HCT116 (cell line): Measurements from ENCODE around the gene PRDM11. TPM values are rescaled to one million over a fixed set of nuclear protein-coding genes. Genes with fewer than 3 reads are reported as not detected.

Experiments used
- ATAC-seq: fragments of 200-7000 bp; cut with Tn5 transposase; 2 replicates; pipeline ENCODE4 v1.9.1; 2020; ENCODE audit warnings: mild to moderate bottlenecking, moderate library complexity
- BruUV-seq: library from RNA; stranded (reverse); fragments of 400-500 nt; replicated peaks from 2 replicates; lab custom pipeline; 2021; lab: Mats Ljungman, UMichigan
- CTCF ChIA-PET: fragments of 300-600 bp; sonication (Branson Sonifier 250); formaldehyde crosslinking; loops from one replicate; lab custom pipeline; 2021; ENCODE audit warnings: antibody characterized with exemption; lab: Charles Lee
- POLR2A ChIA-PET: fragments of 300-600, 350-600 bp; sonication (Branson Sonifier 250); formaldehyde crosslinking; loops from one replicate; lab custom pipeline; 2021; ENCODE audit warnings: antibody characterized with exemption; lab: Charles Lee
- RAD21 ChIA-PET, 2 experiments: fragments of 300-600 bp; sonication (Branson Sonifier 250); formaldehyde crosslinking; loops; one replicate each; lab custom pipeline; 2023; ENCODE audit warnings: low total read pairs in 2 of 2; ENCODE audit not compliant: uncharacterized antibody in 2 of 2, unreplicated experiment in 2 of 2, low non-redundant PET in 1 of 2; lab: Charles Lee
- DNase-seq: peaks from one replicate; pipeline ENCODE4 v3.0.0-alpha.2; 2010; ENCODE audit warnings: low read depth, low spot score
- H2AFZ ChIP-seq: fragments of 200-600 bp; shearing (Covaris generic), sonication (generic); 2 replicates; pipeline ENCODE4 v1.6.1; 2017; ENCODE audit warnings: low read depth, mixed run types, mixed read lengths, antibody characterized with exemption, low read length; ENCODE audit not compliant: poor library complexity, severe bottlenecking
- H3K27ac ChIP-seq: 2 replicates; pipeline ENCODE4 v1.5.1; 2012; ENCODE audit warnings: low read depth, low read length
- H3K27me3 ChIP-seq: fragments of 200-600 bp; sonication (generic); 2 replicates; pipeline ENCODE4 v1.6.1; 2016; ENCODE audit warnings: mixed run types, low read length, mixed read lengths; ENCODE audit not compliant: insufficient read depth
- H3K36me3 ChIP-seq, 2 experiments: fragments of 200-500 bp in 1 of 2; fragments of 200-600 bp in 1 of 2; sonication (Bioruptor generic) in 1 of 2; sonication (generic) in 1 of 2; 2 replicates each; pipeline versions ENCODE4 v1.5.1 to v1.6.1; 2014 to 2016; ENCODE audit warnings: low read length in 2 of 2, inconsistent platforms in 1 of 2, mixed read lengths in 1 of 2, mixed run types in 1 of 2; ENCODE audit not compliant: insufficient read depth in 2 of 2, control insufficient read depth in 1 of 2
- H3K4me1 ChIP-seq, 2 experiments: fragments of 200-600 bp in 1 of 2; sonication (generic) in 1 of 2; 2 replicates each; pipeline versions ENCODE4 v1.5.1 to v1.6.1; 2012 to 2017; ENCODE audit warnings: low read length in 2 of 2, inconsistent platforms in 1 of 2, mild to moderate bottlenecking in 1 of 2, mixed read lengths in 1 of 2, mixed run types in 1 of 2, moderate library complexity in 1 of 2; ENCODE audit not compliant: insufficient read depth in 2 of 2, control insufficient read depth in 1 of 2
- H3K4me2 ChIP-seq: fragments of 200-600 bp; sonication (generic); 2 replicates; pipeline ENCODE4 v1.6.1; 2017; ENCODE audit warnings: mixed run types, low read length, mixed read lengths
- H3K4me3 ChIP-seq, 2 experiments: fragments of 200-600 bp in 1 of 2; sonication (generic) in 1 of 2; replicated peaks in 1 of 2; 2 replicates each; pipeline ENCODE4 v1.5.1; 2011 to 2016; ENCODE audit warnings: low read length in 2 of 2, control low read depth in 1 of 2, low read depth in 1 of 2, mild to moderate bottlenecking in 1 of 2, mixed read lengths in 1 of 2, mixed run types in 1 of 2
- H3K79me2 ChIP-seq: fragments of 200-600 bp; sonication (generic); 2 replicates; pipeline ENCODE4 v1.6.1; 2017; ENCODE audit warnings: mild to moderate bottlenecking, mixed run types, low read length, moderate library complexity, mixed read lengths; ENCODE audit not compliant: insufficient read depth
- H3K9ac ChIP-seq: fragments of 200-600 bp; sonication (generic); 2 replicates; pipeline ENCODE4 v1.6.1; 2016; ENCODE audit warnings: low read length, mixed read lengths
- H3K9me2 ChIP-seq: fragments of 200-600 bp; sonication (generic), shearing (Covaris generic); 2 replicates; pipeline ENCODE4 v1.6.1; 2017; ENCODE audit warnings: mixed run types, mild to moderate bottlenecking, moderate library complexity; ENCODE audit not compliant: insufficient read depth
- H3K9me3 ChIP-seq, 2 experiments: fragments of 200-500 bp in 1 of 2; fragments of 200-600 bp in 1 of 2; sonication (Bioruptor generic) in 1 of 2; sonication (generic) in 1 of 2; 2 replicates each; pipeline ENCODE4 v1.6.1; 2014 to 2017; ENCODE audit warnings: low read length in 2 of 2, mixed read lengths in 2 of 2, inconsistent platforms in 1 of 2, low read depth in 1 of 2, mild to moderate bottlenecking in 1 of 2, mixed run types in 1 of 2, moderate library complexity in 1 of 2; ENCODE audit not compliant: control insufficient read depth in 1 of 2, insufficient read depth in 1 of 2
- H4K20me1 ChIP-seq: fragments of 200-600 bp; sonication (generic), shearing (Covaris generic); 2 replicates; pipeline ENCODE4 v1.6.1; 2017; ENCODE audit warnings: mixed run types, mild to moderate bottlenecking, moderate library complexity; ENCODE audit not compliant: insufficient read depth
- ATF3 ChIP-seq: IDR thresholded peaks from 2 replicates; pipeline ENCODE4 v1.6.1; 2012
- CBX3 ChIP-seq: IDR thresholded peaks from 2 replicates; pipeline ENCODE4 v1.6.1; 2012; ENCODE audit warnings: low read depth
- CEBPB ChIP-seq: IDR thresholded peaks from 2 replicates; pipeline ENCODE4 v1.6.1; 2012; ENCODE audit warnings: low read depth
- CTCF ChIP-seq, 3 experiments: fragments of 200-600 bp in 1 of 3; sonication (generic) in 1 of 3; IDR thresholded peaks in 2 of 3; conservative IDR thresholded peaks in 1 of 3; 2 replicates each; pipeline ENCODE4 v1.5.1; 2012 to 2017; ENCODE audit warnings: low read depth in 2 of 3, low read length in 2 of 3, antibody characterized with exemption in 1 of 3, borderline replicate concordance in 1 of 3, control low read depth in 1 of 3, mild to moderate bottlenecking in 1 of 3, mixed read lengths in 1 of 3, mixed run types in 1 of 3, moderate library complexity in 1 of 3; ENCODE audit not compliant: insufficient read depth in 1 of 3
- EGR1 ChIP-seq: IDR thresholded peaks from 2 replicates; pipeline ENCODE4 v1.6.1; 2012; ENCODE audit warnings: low read depth
- ELF1 ChIP-seq: IDR thresholded peaks from 2 replicates; pipeline ENCODE4 v1.6.1; 2012; ENCODE audit warnings: low read depth, borderline replicate concordance
- EZH2phosphoT487 ChIP-seq: fragments of 200-600 bp; IDR thresholded peaks from 2 replicates; pipeline ENCODE4 v1.6.1; 2018; ENCODE audit warnings: antibody characterized with exemption, borderline replicate concordance
- FOSL1 ChIP-seq: IDR thresholded peaks from 2 replicates; pipeline ENCODE4 v1.6.1; 2012; ENCODE audit warnings: low read depth
- MAX ChIP-seq: IDR thresholded peaks from 2 replicates; pipeline ENCODE4 v1.6.1; 2012
- POLR2A ChIP-seq: IDR thresholded peaks from 2 replicates; pipeline ENCODE4 v1.7.0; 2011; ENCODE audit warnings: borderline replicate concordance; ENCODE audit not compliant: insufficient read depth, insufficient read length; ENCODE audit errors: extremely low read depth
- POLR2AphosphoS5 ChIP-seq: IDR thresholded peaks from 2 replicates; pipeline ENCODE4 v1.6.1; 2011; ENCODE audit warnings: mild to moderate bottlenecking, low read depth, low read length, moderate library complexity
- RAD21 ChIP-seq: IDR thresholded peaks from 2 replicates; pipeline ENCODE4 v1.6.1; 2012; ENCODE audit warnings: low read depth, mild to moderate bottlenecking
- REST ChIP-seq: IDR thresholded peaks from 2 replicates; pipeline ENCODE4 v1.6.1; 2012; ENCODE audit warnings: low read depth
- SIN3A ChIP-seq: IDR thresholded peaks from 2 replicates; pipeline ENCODE4 v1.6.1; 2012; ENCODE audit warnings: low read depth
- SP1 ChIP-seq: IDR thresholded peaks from 2 replicates; pipeline ENCODE4 v1.6.1; 2012; ENCODE audit warnings: low read depth
- TCF7L2 ChIP-seq: IDR thresholded peaks from 2 replicates; pipeline ENCODE4 v1.7.0; 2011; ENCODE audit warnings: borderline replicate concordance, inconsistent platforms; ENCODE audit not compliant: insufficient read depth, insufficient read length; ENCODE audit errors: extremely low read depth
- YY1 ChIP-seq: IDR thresholded peaks from 2 replicates; pipeline ENCODE4 v1.6.1; 2011; ENCODE audit warnings: low read length, low read depth, moderate library complexity, mild to moderate bottlenecking; ENCODE audit not compliant: insufficient replicate concordance; ENCODE audit errors: extremely low read depth
- ZBTB33 ChIP-seq: IDR thresholded peaks from 2 replicates; pipeline ENCODE4 v1.6.1; 2011; ENCODE audit warnings: mild to moderate bottlenecking, low read length, moderate library complexity; ENCODE audit not compliant: insufficient replicate concordance; ENCODE audit errors: extremely low read depth
- ZFX ChIP-seq: fragments of 450-650 bp; IDR thresholded peaks from 2 replicates; pipeline ENCODE4 v1.6.1; 2017
- intact Hi-C: fragments of 100-400 bp; cut with micrococcal nuclease; formaldehyde crosslinking; loops from 2 replicates; pipeline ENCODE4 v1.10.0; 2022
- total RNA-seq: library from RNA; stranded (reverse); gene quantifications from one replicate; pipeline ENCODE4 v1.2.1, GENCODE V29; 2021; ENCODE audit not compliant: unreplicated experiment

Gene PRDM11
- total RNA-seq, 1 experiment from 2014 or later = 9.3 TPM

GRCh38 chr11:45161252-45162063 is 15.0 kb downstream of the PRDM11 start:
- ChIA-PET RAD21 (no interaction called here), POLR2A (no interaction called here), CTCF (no interaction called here)
- Histone ChIP-seq H3K4me1 (peaks cover 0 to 9% of the 10 kb centered on the region in 2 experiments; a peak in 1 of 4 replicates), H3K27ac (no peak overlapping the region), H3K79me2 (no peaks in the 10 kb centered on the region), H3K9me2 (no peaks in the 10 kb centered on the region), H3K4me2 (no peak overlapping the region), H3K9ac (no peak overlapping the region), H2AFZ (no peak overlapping the region), H3K27me3 (no peaks in the 10 kb centered on the region), H3K9me3 (no peaks in the 10 kb centered on the region), H3K36me3 (no peaks in the 10 kb centered on the region), H4K20me1 (no peaks in the 10 kb centered on the region), H3K4me3 (no peak overlapping the region)
- no peak for ATAC-seq
- no TSS peak for BruUV-seq
- TF ChIP-seq EZH2phosphoT487 (no peak), CTCF (IDR thresholded peaks at IDR 0.05 in 2 of 3, conservative IDR thresholded peaks at IDR 0.05 in 1 of 3; ENCODE audit: borderline replicate concordance in 1 of 3, insufficient read depth in 1 of 3, low read depth in 2 of 3, low read length in 2 of 3) (no peak), SIN3A (no peak), MAX (no peak), EGR1 (no peak), RAD21 (no peak), ZFX (no peak), SP1 (no peak), YY1 (no peak), REST (no peak), ELF1 (no peak), POLR2A (no peak), ATF3 (no peak), TCF7L2 (no peak), CEBPB (no peak), CBX3 (no peak), FOSL1 (no peak), ZBTB33 (no peak), POLR2AphosphoS5 (no peak)
- intact Hi-C loops = no loop called here
- no peak for DNase-seq
